K562 (cell line): ENCODE measurements around the gene CFAP251. TPM values are rescaled to one million over a fixed set of nuclear protein-coding genes. Genes with fewer than 3 reads are reported as not detected.
A peak's percentile ranks its signal among the peaks of the same experiment; 100 is the strongest.

Source experiments
- ATAC-seq: fragments of 200-7000 bp; cut with Tn5 transposase; 3 replicates; pipeline ENCODE4 v1.9.1; 2020; ENCODE audit warnings: moderate library complexity
- BruUV-seq: library from RNA; stranded (reverse); fragments of 400-500 nt; replicated peaks from 2 replicates; lab custom pipeline; 2021; lab: Mats Ljungman, UMichigan
- CTCF ChIA-PET: fragments of 300-600 bp; formaldehyde crosslinking; extraction: SDS; loops from one replicate; lab custom pipeline; 2021; ENCODE audit warnings: low intra/inter-chr PET ratio; lab: Yijun Ruan, JAX
- POLR2A ChIA-PET: fragments of 300-600, 350-650 bp; sonication (Branson Sonifier 250); formaldehyde crosslinking; extraction: SDS; loops from one replicate; lab custom pipeline; 2021; ENCODE audit warnings: antibody characterized with exemption, inconsistent platforms; lab: Yijun Ruan, JAX
- DNase-seq, 4 experiments: peaks; one replicate each; pipeline versions ENCODE4 v3.0.0 to v3.0.0-alpha.2; 2011 to 2018; ENCODE audit warnings: low spot score in 3 of 4, mixed read lengths in 3 of 4; ENCODE audit errors: extremely low read depth in 1 of 4
- FAIRE-seq: peaks from 2 replicates; lab custom pipeline; 2011; peaks lifted over from hg19 to GRCh38; lab: Jason Lieb, UNC
- H2AFZ ChIP-seq: 2 replicates; pipeline ENCODE4 v1.6.0; 2011; ENCODE audit warnings: low read depth, low read length, control low read depth, inconsistent platforms
- H3K27ac ChIP-seq: fragments of 200-600 bp; 3 replicates; pipeline ENCODE4 v1.8.0; 2011; ENCODE audit warnings: low read depth, mild to moderate bottlenecking, control low read depth, inconsistent platforms, low read length, moderate library complexity, mixed read lengths; ENCODE audit errors: extremely low read depth
- H3K27me3 ChIP-seq, 2 experiments: fragments of 300-600 bp in 1 of 2; 2 replicates in 1 of 2; 3 replicates in 1 of 2; pipeline versions ENCODE4 v1.6.0 to v1.8.0; 2011; ENCODE audit warnings: inconsistent platforms in 2 of 2, low read length in 2 of 2, mild to moderate bottlenecking in 1 of 2, mixed read lengths in 1 of 2, moderate library complexity in 1 of 2; ENCODE audit not compliant: control insufficient read depth in 2 of 2, insufficient read depth in 2 of 2
- H3K36me3 ChIP-seq: fragments of 300-600 bp; 3 replicates; pipeline ENCODE4 v1.8.0; 2011; ENCODE audit warnings: mild to moderate bottlenecking, low read length, inconsistent platforms; ENCODE audit not compliant: control insufficient read depth, insufficient read depth
- H3K4me1 ChIP-seq, 2 experiments: fragments of 200-600 bp in 1 of 2; replicated peaks in 1 of 2; 2 replicates in 1 of 2; 3 replicates in 1 of 2; pipeline versions ENCODE4 v1.5.1 to v1.8.0; 2011; ENCODE audit warnings: inconsistent platforms in 2 of 2, low read length in 2 of 2, mild to moderate bottlenecking in 1 of 2, mixed read lengths in 1 of 2, moderate library complexity in 1 of 2; ENCODE audit not compliant: control insufficient read depth in 2 of 2, insufficient read depth in 2 of 2
- H3K4me2 ChIP-seq: 2 replicates; pipeline ENCODE4 v1.6.1; 2011; ENCODE audit warnings: low read length, control low read depth, inconsistent platforms, mixed read lengths; ENCODE audit not compliant: insufficient read depth
- H3K4me3 ChIP-seq: fragments of 200-600 bp; sonication (generic), shearing (Covaris generic); 2 replicates; pipeline ENCODE4 v1.5.1; 2016; ENCODE audit warnings: control low read depth, inconsistent platforms
- H3K79me2 ChIP-seq: fragments of 200-600 bp; 3 replicates; pipeline ENCODE4 v1.8.0; 2011; ENCODE audit warnings: low read length, inconsistent platforms; ENCODE audit not compliant: control insufficient read depth, insufficient read depth
- H3K9ac ChIP-seq, 2 experiments: 2 replicates each; pipeline versions ENCODE4 v1.6.0 to v1.6.1; 2011; ENCODE audit warnings: low read depth in 2 of 2, low read length in 2 of 2, control low read depth in 1 of 2, inconsistent platforms in 1 of 2, mild to moderate bottlenecking in 1 of 2, mixed read lengths in 1 of 2; ENCODE audit not compliant: insufficient read depth in 1 of 2
- H3K9me1 ChIP-seq: one replicate; pipeline ENCODE4 v1.6.0; 2011; ENCODE audit warnings: inconsistent platforms, mild to moderate bottlenecking, low read length, moderate library complexity; ENCODE audit not compliant: control insufficient read depth, insufficient read depth
- H3K9me3 ChIP-seq: replicated peaks from 2 replicates; pipeline ENCODE4 v1.5.1; 2011; ENCODE audit warnings: low read depth, low read length, inconsistent platforms; ENCODE audit not compliant: control insufficient read depth, insufficient read depth
- H4K20me1 ChIP-seq: replicated peaks from 2 replicates; pipeline ENCODE4 v1.6.1; 2011; ENCODE audit warnings: low read length, inconsistent platforms, mixed read lengths; ENCODE audit not compliant: control insufficient read depth, insufficient read depth
- ARID3A ChIP-seq: IDR thresholded peaks from 2 replicates; pipeline ENCODE4 v1.6.1; 2012; ENCODE audit warnings: low read depth, low read length, improper control_type of control experiment, borderline replicate concordance
- ARID3B ChIP-seq: fragments of 250-450 bp; sonication (Bioruptor Pico); IDR thresholded peaks from 2 replicates; pipeline ENCODE4 v1.4.0; 2020; ENCODE audit warnings: borderline replicate concordance
- MBD1 ChIP-seq: fragments of 250-450 bp; sonication (Bioruptor Pico); IDR thresholded peaks from 2 replicates; pipeline ENCODE4 v1.8.0; 2022; ENCODE audit warnings: inconsistent platforms
- MTF1 ChIP-seq: fragments of 250-450 bp; sonication (Bioruptor Pico); IDR thresholded peaks from 2 replicates; pipeline ENCODE4 v1.9.0; 2021; ENCODE audit warnings: moderate library complexity, mild to moderate bottlenecking, inconsistent platforms, borderline replicate concordance
- RNF2 ChIP-seq: sonication (generic); IDR thresholded peaks from 2 replicates; pipeline ENCODE4 v1.6.1; 2016
- STAT5B ChIP-seq: fragments of 250-450 bp; sonication (Bioruptor Pico); IDR thresholded peaks from 2 replicates; pipeline ENCODE4 v1.8.0; 2021; ENCODE audit warnings: mild to moderate bottlenecking, inconsistent platforms
- ZBTB49 ChIP-seq: sonication (generic); formaldehyde crosslinking; IDR thresholded peaks from 2 replicates; pipeline ENCODE4 v1.8.0; 2022; ENCODE audit warnings: missing genetic modification reagents, mild to moderate bottlenecking, borderline replicate concordance
- ZFP1 ChIP-seq: fragments of 450-650 bp; formaldehyde crosslinking; IDR thresholded peaks from 2 replicates; pipeline ENCODE4 v1.4.0; 2020; ENCODE audit warnings: mild to moderate bottlenecking, mixed read lengths
- ZNF408 ChIP-seq: fragments of 250-450 bp; sonication (Bioruptor Pico); IDR thresholded peaks from 2 replicates; pipeline ENCODE4 v1.4.0; 2020; ENCODE audit warnings: low read depth, mild to moderate bottlenecking, moderate library complexity
- ZNF644 ChIP-seq: fragments of 200-800 bp; sonication (Bioruptor generic); IDR thresholded peaks from 2 replicates; pipeline ENCODE4 v1.6.1; 2016; ENCODE audit warnings: low read depth, missing genetic modification characterization, missing compliant biosample characterization
- ZNF655 ChIP-seq: fragments of 250-450 bp; sonication (Bioruptor Pico); IDR thresholded peaks from 2 replicates; pipeline ENCODE4 v1.5.0; 2021
- ZNF830 ChIP-seq: fragments of 250-450 bp; sonication (Bioruptor Pico); IDR thresholded peaks from 2 replicates; pipeline ENCODE4 v1.5.0; 2021; ENCODE audit warnings: mild to moderate bottlenecking
- WGBS: fragments of 100-300 bp; shearing (Covaris generic); methylation state at CpG from one replicate; pipeline ENCODE4 v1.1.6; 2016; ENCODE audit warnings: low coverage, mixed read lengths; ENCODE audit not compliant: insufficient coverage; ENCODE audit errors: missing lambda C conversion rate; 5-methylcytosine and 5-hydroxymethylcytosine counted together
- in situ Hi-C: fragments of 300-500 bp; cut with MboI; formaldehyde crosslinking; loops from 4 replicates; pipeline ENCODE4 v1.15.0; 2018; ENCODE audit warnings: inconsistent platforms, mixed read lengths
- intact Hi-C: fragments of 100-400 bp; cut with micrococcal nuclease; formaldehyde crosslinking; loops from 2 replicates; pipeline ENCODE4 v1.14.2; 2022
- polyA plus RNA-seq, 8 experiments: library from polyadenylated mRNA; depleted of rRNA in 4 of 8; stranded (reverse) in 5 of 8; unstranded in 3 of 8; fragments of >200 nt; fragmentation: Nextera tagmentation in 2 of 8; fragmentation: Illumina TruSeq in 1 of 8; extraction: Ambion mirVana in 2 of 8; extraction: Trizol in 1 of 8; gene quantifications; 2 replicates each; pipeline versions ENCODE4 v1.2.1 to v1.2.3, GENCODE V29; 2011 to 2014; ENCODE audit warnings: inconsistent platforms in 1 of 8, missing spikeins in 1 of 8
- total RNA-seq, 7 experiments: library from RNA; depleted of rRNA in 6 of 7; stranded (reverse); fragments of >200 nt in 6 of 7; fragmentation: Illumina TruSeq in 2 of 7; extraction: Trizol in 2 of 7; gene quantifications; 2 replicates each; pipeline versions ENCODE4 v1.2.1 to v1.2.3, GENCODE V29; 2011 to 2021; ENCODE audit warnings: low replicate concordance in 1 of 7

CFAP251 gene
- total and polyA plus RNA-seq, 9 of the 15 experiments (the other 6 are each of a cell fraction or from before 2014, with no cell fraction given) = 16.6 to 31.0 (median 19.1) TPM

GRCh38 chr12:121874071-121874470 lies 44.3 kb upstream of the CFAP251 start:
- CTCF ChIA-PET = no interaction called here
- 61% methylated on average over 6 of the region's 6 CpGs for WGBS
- FAIRE-seq (no peak), ATAC-seq (no peak), DNase-seq (peak in 1 of 4 experiments; percentile 1)
- intact Hi-C loops = no loop called here
- H3K36me3 ChIP-seq = no peaks in the 10 kb centered on the region
- in situ Hi-C loops = no loop called here
- H3K9ac ChIP-seq = no peak overlapping the region
- no peaks in the 10 kb centered on the region for H3K9me3 ChIP-seq
- BruUV-seq = no TSS peak
- no peak overlapping the region for H3K4me3 ChIP-seq
- no peaks in the 10 kb centered on the region for H3K27me3 ChIP-seq
- peaks cover 5 to 11% of the 10 kb centered on the region in 2 experiments for H3K4me1 ChIP-seq
- no peak overlapping the region for H2AFZ ChIP-seq
- no peak overlapping the region for H3K4me2 ChIP-seq
- no peaks in the 10 kb centered on the region for H3K79me2 ChIP-seq
- POLR2A ChIA-PET = interaction anchor here (0.8 kb wide), 1 partner anchor 12 kb away, joined by 3 read pairs; no protein-coding TSS in a partner anchor
- no peaks in the 10 kb centered on the region for H3K9me1 ChIP-seq
- no peak overlapping the region for H3K27ac ChIP-seq
- no peaks in the 10 kb centered on the region for H4K20me1 ChIP-seq
- no peak for TF ChIP-seq MTF1 (CRISPR knock-in tag)
- no peak for TF ChIP-seq ZFP1
- TF ChIP-seq ZBTB49 = no peak
- no peak for TF ChIP-seq RNF2
- TF ChIP-seq ARID3A = no peak
- no peak for TF ChIP-seq MBD1 (CRISPR knock-in tag)
- TF ChIP-seq STAT5B (CRISPR knock-in tag) = no peak
- no peak for TF ChIP-seq ARID3B (CRISPR knock-in tag)
- TF ChIP-seq ZNF644 (tag) = no peak
- TF ChIP-seq ZNF655 (CRISPR knock-in tag) = no peak
- no peak for TF ChIP-seq ZNF408 (CRISPR knock-in tag)
- TF ChIP-seq ZNF830 = no peak
